NCI-H748 (cell line): Measurements from ENCODE around the gene HPCAL4.

Experiments
- DNase-seq: peaks from one replicate; lab custom pipeline; 2025; ENCODE audit not compliant: unreplicated experiment; lab: John Stamatoyannopoulos, UW

The HPCAL4 gene

GRCh38 chr1:39704757-39705156, 13.5 kb upstream of the HPCAL4 start:
- no peak for DNase-seq

- DNase-seq: peak; percentile 67
Measured at GRCh38 chr1:39701049-39701439, 9.8 kb upstream of the HPCAL4 start.

- DNase-seq: no peak
Measured at GRCh38 chr1:39700348-39700747, 9.1 kb upstream of the HPCAL4 start.

- no peak for DNase-seq
Measured at GRCh38 chr1:39699419-39699818, 8.2 kb upstream of the HPCAL4 start.

GRCh38 chr1:39698568-39698967, 7.3 kb upstream of the HPCAL4 start:
- no peak for DNase-seq

GRCh38 chr1:39696448-39696847, 5.2 kb upstream of the HPCAL4 start:
- no peak for DNase-seq

- no peak for DNase-seq
Measured at GRCh38 chr1:39695016-39695415, 3.8 kb upstream of the HPCAL4 start.

- no peak for DNase-seq
Measured at GRCh38 chr1:39694026-39694425, 2.8 kb upstream of the HPCAL4 start.

GRCh38 chr1:39692152-39693074, 1.2 kb upstream of the HPCAL4 start:
- DNase-seq: peak; percentile 98

GRCh38 chr1:39690794-39691382, 345 bp downstream of the HPCAL4 start:
- peak; percentile 77 for DNase-seq

GRCh38 chr1:39690225-39690624, 1.0 kb downstream of the HPCAL4 start:
- DNase-seq: no peak

- DNase-seq: peak; percentile 92
Measured at GRCh38 chr1:39689635-39690034, 1.6 kb downstream of the HPCAL4 start.

GRCh38 chr1:39689214-39689613, 2.0 kb downstream of the HPCAL4 start:
- no peak for DNase-seq

GRCh38 chr1:39688706-39689105, 2.5 kb downstream of the HPCAL4 start:
- DNase-seq: no peak

- no peak for DNase-seq
Measured at GRCh38 chr1:39687243-39687642, 4.0 kb downstream of the HPCAL4 start.

GRCh38 chr1:39685071-39685470, 6.2 kb downstream of the HPCAL4 start:
- no peak for DNase-seq

GRCh38 chr1:39684313-39684664, 6.9 kb downstream of the HPCAL4 start:
- no peak for DNase-seq

- DNase-seq: no peak
Measured at GRCh38 chr1:39683591-39684312, 7.5 kb downstream of the HPCAL4 start.

GRCh38 chr1:39681999-39682398, 9.2 kb downstream of the HPCAL4 start:
- no peak for DNase-seq

- no peak for DNase-seq
Measured at GRCh38 chr1:39681294-39681693, 9.9 kb downstream of the HPCAL4 start.

GRCh38 chr1:39680751-39681150, 10.5 kb downstream of the HPCAL4 start:
- no peak for DNase-seq

- no peak for DNase-seq
Measured at GRCh38 chr1:39679821-39680220, 11.4 kb downstream of the HPCAL4 start.
